ENCODE results near the gene CFDP1. TPM values are rescaled to one million over a fixed set of nuclear protein-coding genes. Genes with fewer than 3 reads are reported as not detected.
A peak's percentile ranks its signal among the peaks of the same experiment; 100 is the strongest.

Gene CFDP1
- total and polyA plus RNA-seq, 2 donors (not counting 3 experiments of a cell fraction or from before 2014, with no cell fraction given) = 17.8 to 53.8 TPM

GRCh38 chr16:75254359-75254837 lies 178.9 kb downstream of the CFDP1 start:
- no peak for TF ChIP-seq POLR2A (IDR thresholded peaks at IDR 0.05; ENCODE audit: low read depth, low read length)
- TF ChIP-seq POLR2AphosphoS5 (IDR thresholded peaks at IDR 0.05; ENCODE audit: insufficient read depth, low read depth, low read length) = peak; percentile 52
- no peak for TF ChIP-seq EZH2 (IDR thresholded peaks at IDR 0.05; ENCODE audit: borderline replicate concordance, low read depth, low read length, severe bottlenecking)
- TF ChIP-seq MYC (IDR thresholded peaks at IDR 0.05; ENCODE audit: low read depth, low read length) = no peak
- peaks cover 92% of the 10 kb centered on the region for H3K79me2 ChIP-seq (ENCODE audit: control insufficient read depth, insufficient read depth, low read length)
- CTCF ChIA-PET = interaction anchor here (0.8 to 8.4 kb wide), 10 partner anchors 9 to 148 kb away, joined by 3 to 48 read pairs (median 10); no protein-coding TSS in a partner anchor
- no peak overlapping the region for H2AFZ ChIP-seq (ENCODE audit: low read depth, low read length)
- H3K4me2 ChIP-seq (ENCODE audit: insufficient read depth, low read length) = peak overlapping the region; percentile 25
- H3K9me3 ChIP-seq (replicated peaks; ENCODE audit: control insufficient read depth, insufficient read depth, low read length) = no peaks in the 10 kb centered on the region
- H3K4me1 ChIP-seq (ENCODE audit: control insufficient read depth, extremely low read depth, insufficient read depth, low read length) = peaks cover 76% of the 10 kb centered on the region
- no TSS peak for BruUV-seq (replicated peaks)
- intact Hi-C loops (cut with micrococcal nuclease) (loop anchor here (5.0 kb wide), 1 partner anchor 208 kb away; the partner anchor contains the start of gene TMEM170A), dilution Hi-C loops (cut with MboI; ENCODE audit: extremely low pct_ligation_motif_present, low sequenced_read_pairs) (no loop called here)
- no peak overlapping the region for H3K4me3 ChIP-seq (replicated peaks in 1 of 3; ENCODE audit: insufficient read depth in 1 of 3, low read depth in 1 of 3, low read length in 3 of 3)
- peak; percentile 74 for FAIRE-seq
- H3K27me3 ChIP-seq (ENCODE audit: control insufficient read depth in 2 of 2, insufficient read depth in 2 of 2, low read length in 2 of 2) = no peaks in the 10 kb centered on the region
- no peaks in the 10 kb centered on the region for H3K36me3 ChIP-seq (ENCODE audit: control insufficient read depth in 2 of 2, extremely low read depth in 1 of 2, insufficient read depth in 2 of 2, low read length in 2 of 2)
- H3K27ac ChIP-seq (ENCODE audit: insufficient read depth, low read depth, low read length) = peak overlapping the region; percentile 56
- DNase-seq (ENCODE audit: low read depth, low spot score) = peak; percentile 67
- no peaks in the 10 kb centered on the region for H3K9me1 ChIP-seq (replicated peaks; ENCODE audit: control insufficient read depth, extremely low read depth, insufficient read depth, low read length)
- POLR2A ChIA-PET = interaction anchor here (1.1 to 2.2 kb wide), 2 partner anchors 9 to 87 kb away, joined by 3 to 7 read pairs; no protein-coding TSS in a partner anchor
- H4K20me1 ChIP-seq (replicated peaks; ENCODE audit: control insufficient read depth, extremely low read depth, insufficient read depth, low read length) = no peaks in the 10 kb centered on the region
- H3K9ac ChIP-seq (replicated peaks; ENCODE audit: extremely low read depth, insufficient read depth, low read length) = peak overlapping the region; percentile 10

GRCh38 chr16:75252946-75253911 lies 180.1 kb downstream of the CFDP1 start:
- Histone ChIP-seq H3K27ac (ENCODE audit: insufficient read depth, low read depth, low read length) (peak overlapping the region; percentile 56), H3K4me1 (ENCODE audit: control insufficient read depth, extremely low read depth, insufficient read depth, low read length) (peaks cover 80% of the 10 kb centered on the region), H4K20me1 (replicated peaks; ENCODE audit: control insufficient read depth, extremely low read depth, insufficient read depth, low read length) (no peaks in the 10 kb centered on the region), H3K9me1 (replicated peaks; ENCODE audit: control insufficient read depth, extremely low read depth, insufficient read depth, low read length) (no peaks in the 10 kb centered on the region), H3K4me2 (ENCODE audit: insufficient read depth, low read length) (peak overlapping the region; percentile 38), H3K9ac (replicated peaks; ENCODE audit: extremely low read depth, insufficient read depth, low read length) (peak overlapping the region; percentile 64), H3K79me2 (ENCODE audit: control insufficient read depth, insufficient read depth, low read length) (peaks cover 92% of the 10 kb centered on the region), H3K36me3 (ENCODE audit: control insufficient read depth in 2 of 2, extremely low read depth in 1 of 2, insufficient read depth in 2 of 2, low read length in 2 of 2) (peaks cover 0 to 3% of the 10 kb centered on the region in 2 experiments), H3K9me3 (replicated peaks; ENCODE audit: control insufficient read depth, insufficient read depth, low read length) (no peaks in the 10 kb centered on the region), H3K27me3 (ENCODE audit: control insufficient read depth in 2 of 2, insufficient read depth in 2 of 2, low read length in 2 of 2) (no peaks in the 10 kb centered on the region), H3K4me3 (replicated peaks in 1 of 3; ENCODE audit: insufficient read depth in 1 of 3, low read depth in 1 of 3, low read length in 3 of 3) (no peak overlapping the region), H2AFZ (ENCODE audit: low read depth, low read length) (no peak overlapping the region)
- TF ChIP-seq, protein P1, sequence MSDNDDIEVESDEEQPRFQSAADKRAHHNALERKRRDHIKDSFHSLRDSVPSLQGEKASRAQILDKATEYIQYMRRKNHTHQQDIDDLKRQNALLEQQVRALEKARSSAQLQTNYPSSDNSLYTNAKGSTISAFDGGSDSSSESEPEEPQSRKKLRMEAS (IDR thresholded peaks at IDR 0.05; ENCODE audit: insufficient read depth, insufficient read length) = no peak
- TF ChIP-seq POLR2AphosphoS5 (IDR thresholded peaks at IDR 0.05; ENCODE audit: insufficient read depth, low read depth, low read length) = peak; percentile 82
- TF ChIP-seq CTCF (IDR thresholded peaks at IDR 0.05; ENCODE audit: extremely low read depth in 1 of 2, insufficient read depth in 1 of 2, low read depth in 1 of 2, low read length in 2 of 2) = peak in 1 of 2 donors; percentile 1
- no peak for TF ChIP-seq MYC (IDR thresholded peaks at IDR 0.05; ENCODE audit: low read depth, low read length)
- TF ChIP-seq EZH2 (IDR thresholded peaks at IDR 0.05; ENCODE audit: borderline replicate concordance, low read depth, low read length, severe bottlenecking) = no peak
- peak; percentile 52 for TF ChIP-seq POLR2A (IDR thresholded peaks at IDR 0.05; ENCODE audit: low read depth, low read length)
- DNase-seq (ENCODE audit: low read depth, low spot score) = peak; percentile 63
- POLR2A ChIA-PET = interaction anchor here (0.8 kb wide), 1 partner anchor 8 kb away, joined by 4 read pairs; no protein-coding TSS in a partner anchor
- CTCF ChIA-PET = interaction anchor here (0.8 to 8.4 kb wide), 12 partner anchors 8 to 149 kb away, joined by 3 to 48 read pairs (median 4); no protein-coding TSS in a partner anchor
- no TSS peak for BruUV-seq (replicated peaks)
- intact Hi-C loops (cut with micrococcal nuclease) = loop anchor here (1.0 to 5.0 kb wide), 5 partner anchors 8 to 209 kb away; partner anchors contain the start of gene TMEM170A
- peak; percentile 95 for FAIRE-seq
- dilution Hi-C loops (cut with MboI; ENCODE audit: extremely low pct_ligation_motif_present, low sequenced_read_pairs) = no loop called here
